Measurements from ENCODE around the gene PTH2.
A peak's percentile ranks its signal among the peaks of the same experiment; 100 is the strongest.
"Not testable (repeated sequence)": the region's sequence is repeated elsewhere in the genome, so short reads cannot be mapped to it uniquely, and the experiment has no call there.

PTH2 gene

DNA sequence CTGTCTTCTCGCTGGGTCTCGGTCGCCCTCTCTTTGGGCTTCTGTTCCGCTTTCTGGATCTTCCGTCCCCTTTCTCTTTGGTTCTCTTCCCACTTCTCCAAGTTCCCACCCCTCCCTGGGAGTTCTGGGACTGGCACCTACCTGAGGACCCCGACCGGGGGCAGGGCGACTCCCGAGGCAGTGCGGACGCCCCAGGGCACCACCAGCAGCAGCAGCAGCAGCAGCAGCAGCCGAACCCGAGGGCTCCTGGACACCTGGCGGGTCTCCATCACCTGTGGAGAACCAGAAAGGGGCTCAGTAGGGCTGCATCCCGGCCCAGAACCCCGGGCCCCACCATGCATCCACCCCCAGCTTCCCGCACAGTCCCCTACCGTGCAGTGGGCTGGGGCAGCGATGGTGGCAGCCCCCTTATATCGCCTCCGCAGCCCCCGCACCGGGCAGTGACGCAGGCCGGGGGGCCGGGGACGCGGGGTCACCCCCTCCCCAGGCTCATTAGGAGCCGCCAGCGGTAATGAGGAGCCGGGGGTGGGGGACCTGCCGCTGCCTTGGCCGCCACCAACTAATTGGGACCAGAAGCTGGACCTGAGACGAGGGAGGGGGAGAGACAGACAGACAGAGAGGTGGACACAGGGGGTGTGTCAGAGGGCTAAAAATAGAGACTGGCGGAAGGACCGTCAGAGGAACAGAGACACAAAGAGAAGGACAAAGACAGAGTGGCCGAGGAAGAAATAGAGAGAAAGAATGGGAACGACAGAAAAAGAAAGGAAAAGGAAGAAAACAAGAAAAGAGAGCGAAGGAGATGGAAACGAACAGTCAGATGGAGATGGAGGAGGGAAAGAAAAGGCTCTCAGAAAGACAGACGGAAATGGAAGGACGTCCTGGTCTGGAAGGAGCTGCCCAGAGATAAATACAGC lies at the start of gene PTH2:
PTH2 (minus strand) TSS at position 371 of the 914 bp plus-strand sequence; CDS start at position 269, 102 bp downstream.
- DNase-seq (ENCODE audit: low spot score) = no peak

DNA sequence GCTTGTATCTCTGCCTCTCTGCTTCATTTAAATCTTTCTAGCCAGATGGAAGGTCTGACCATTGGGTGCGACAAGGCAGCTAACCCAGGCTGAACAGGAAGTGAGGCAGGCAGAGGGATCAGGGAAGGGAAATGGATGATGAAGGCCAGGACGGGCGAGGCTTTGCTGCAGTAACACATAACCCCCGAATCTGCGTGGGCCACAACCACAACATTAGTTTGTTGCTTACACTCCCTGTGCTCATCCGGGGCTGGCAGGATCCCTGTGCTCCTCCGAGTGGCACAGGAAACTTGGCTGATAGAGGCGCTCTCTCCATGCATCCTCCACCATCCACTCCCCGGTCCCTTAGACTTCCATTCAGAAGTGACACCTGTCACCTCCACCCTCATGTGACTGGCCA lies 49.7 kb upstream of the PTH2 start:
- DNase-seq (ENCODE audit: low spot score) = no peak

GRCh38 chr19:49470615-49470978 lies 47.4 kb upstream of the PTH2 start:
- peak; percentile 12 for DNase-seq (ENCODE audit: low spot score)

GRCh38 chr19:49469828-49470614 lies 46.8 kb upstream of the PTH2 start:
- DNase-seq (ENCODE audit: low spot score) = peak; percentile 89

DNA sequence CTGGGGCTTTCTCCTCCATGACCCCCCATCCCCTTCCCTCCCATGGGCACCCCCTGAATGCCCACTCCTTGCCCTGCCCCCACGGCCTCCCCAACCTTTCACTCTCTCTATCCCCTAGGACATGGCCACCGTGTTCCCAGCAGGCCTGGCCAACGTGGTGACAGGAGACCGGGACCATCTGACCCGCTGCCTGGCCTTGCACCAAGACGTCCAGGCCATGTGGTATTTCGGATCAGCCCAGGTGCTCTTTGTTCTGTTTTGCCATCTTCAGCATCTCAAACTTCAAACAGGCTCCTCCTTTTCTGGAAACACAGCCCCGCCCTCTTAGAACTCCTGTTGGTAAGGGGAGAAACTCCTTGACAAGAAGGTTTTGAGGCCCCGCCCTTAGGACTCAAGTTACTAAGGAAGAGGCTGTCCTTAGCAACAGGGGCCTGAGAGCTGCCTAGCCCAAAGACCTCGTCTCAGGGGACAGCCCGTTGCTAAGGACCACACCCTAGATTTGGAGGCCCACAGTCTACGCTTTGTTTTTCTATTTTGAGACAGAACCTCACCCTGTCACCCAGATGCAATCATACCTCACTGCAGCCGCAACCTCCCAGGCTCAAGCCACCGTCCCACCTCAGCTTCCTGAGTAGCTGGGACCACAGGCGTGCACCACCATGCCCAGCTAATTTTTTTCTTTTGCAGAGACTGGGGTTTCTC lies 45.7 kb upstream of the PTH2 start:
- peak; percentile 91 for DNase-seq (ENCODE audit: low spot score)

DNA sequence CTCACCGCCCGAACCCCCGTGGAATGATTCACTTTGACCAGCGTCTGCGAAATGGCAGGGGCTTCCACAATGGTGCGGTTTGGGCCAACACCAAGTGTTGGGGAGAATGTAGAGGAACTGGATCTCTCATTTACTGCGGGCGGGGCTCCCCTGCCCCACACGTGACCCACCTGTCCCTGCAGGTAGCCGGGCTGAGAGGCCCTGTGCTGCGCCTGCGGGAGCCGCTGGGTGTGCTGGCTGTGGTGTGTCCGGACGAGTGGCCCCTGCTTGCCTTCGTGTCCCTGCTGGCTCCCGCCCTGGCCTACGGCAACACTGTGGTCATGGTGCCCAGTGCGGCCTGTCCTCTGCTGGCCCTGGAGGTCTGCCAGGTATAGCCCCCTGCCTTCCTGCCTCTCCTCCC lies 45.0 kb upstream of the PTH2 start:
- DNase-seq (ENCODE audit: low spot score) = no peak

GRCh38 chr19:49465371-49465770 lies 42.1 kb upstream of the PTH2 start:
- DNase-seq (ENCODE audit: low spot score) = no peak

DNA sequence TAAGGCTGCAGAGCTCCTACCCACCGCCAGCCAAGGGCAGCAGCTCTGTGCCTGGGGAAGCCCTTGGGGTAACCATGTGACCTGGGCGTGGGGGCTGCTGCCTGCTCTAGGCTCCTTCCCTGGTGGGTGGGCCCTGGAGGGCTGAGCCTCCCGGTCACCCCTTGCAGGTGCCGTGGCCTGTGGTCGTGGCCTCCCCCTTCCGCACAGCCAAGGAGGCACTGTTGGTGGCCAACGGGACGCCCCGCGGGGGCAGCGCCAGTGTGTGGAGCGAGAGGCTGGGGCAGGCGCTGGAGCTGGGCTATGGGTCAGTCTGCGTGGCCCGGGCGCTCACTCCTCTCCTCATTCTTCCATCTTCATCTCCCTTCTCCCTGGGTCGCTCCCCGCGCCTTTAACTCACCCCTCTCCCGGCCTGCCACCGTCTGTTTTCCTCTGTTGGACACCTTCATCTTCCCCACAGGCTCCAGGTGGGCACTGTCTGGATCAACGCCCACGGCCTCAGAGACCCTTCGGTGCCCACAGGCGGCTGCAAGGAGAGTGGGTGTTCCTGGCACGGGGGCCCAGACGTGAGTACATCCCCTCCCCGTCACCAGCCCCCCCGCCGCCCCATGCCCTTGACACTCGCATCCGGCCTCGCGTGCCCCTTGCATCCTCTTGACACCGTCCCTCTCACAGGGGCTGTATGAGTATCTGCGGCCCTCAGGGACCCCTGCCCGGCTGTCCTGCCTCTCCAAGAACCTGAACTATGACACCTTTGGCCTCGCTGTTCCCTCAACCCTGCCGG lies 40.9 kb upstream of the PTH2 start:
- DNase-seq (ENCODE audit: low spot score) = no peak

- no peak for DNase-seq (ENCODE audit: low spot score)
Measured at GRCh38 chr19:49462492-49462891, 39.3 kb upstream of the PTH2 start.

GRCh38 chr19:49461656-49462055 lies 38.4 kb upstream of the PTH2 start:
- DNase-seq (ENCODE audit: low spot score) = no peak

DNA sequence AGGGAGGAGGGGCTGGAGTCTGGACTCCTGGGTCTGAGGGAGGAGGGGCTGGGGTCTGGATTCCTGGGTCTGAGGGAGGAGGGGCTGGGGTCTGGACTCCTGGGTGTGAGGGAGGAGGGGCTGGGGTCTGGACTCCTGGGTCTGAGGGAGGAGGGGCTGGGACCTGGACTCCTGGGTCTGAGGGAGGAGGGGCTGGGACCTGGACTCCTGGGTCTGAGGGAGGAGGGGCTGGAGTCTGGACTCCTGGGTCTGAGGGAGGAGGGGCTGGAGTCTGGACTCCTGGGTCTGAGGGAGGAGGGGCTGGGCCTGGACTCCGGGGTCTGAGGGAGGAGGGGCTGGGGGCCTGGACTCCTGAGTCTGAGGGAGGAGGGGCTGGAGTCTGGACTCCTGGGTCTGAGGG lies 37.9 kb upstream of the PTH2 start:
- not testable (repeated sequence) for DNase-seq (ENCODE audit: low spot score)

DNA sequence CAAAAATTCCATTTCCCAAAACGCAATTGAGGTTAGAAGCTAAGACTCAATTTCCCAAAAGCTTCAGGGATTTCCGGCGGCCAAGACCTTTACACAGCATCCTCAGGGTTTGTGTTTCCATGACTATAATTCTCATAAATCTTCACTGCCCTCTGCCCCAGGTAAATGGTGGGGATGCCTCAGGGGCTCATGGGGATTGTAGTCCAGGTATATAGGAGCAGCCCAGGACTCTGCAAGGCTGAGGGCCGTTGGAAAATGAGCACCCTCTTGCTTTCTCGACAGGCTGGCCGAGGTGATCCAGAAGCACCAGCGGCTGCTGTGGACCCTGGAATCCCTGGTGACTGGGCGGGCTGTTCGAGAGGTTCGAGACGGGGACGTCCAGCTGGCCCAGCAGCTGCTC lies 36.1 kb upstream of the PTH2 start:
- DNase-seq (ENCODE audit: low spot score) = no peak

DNA sequence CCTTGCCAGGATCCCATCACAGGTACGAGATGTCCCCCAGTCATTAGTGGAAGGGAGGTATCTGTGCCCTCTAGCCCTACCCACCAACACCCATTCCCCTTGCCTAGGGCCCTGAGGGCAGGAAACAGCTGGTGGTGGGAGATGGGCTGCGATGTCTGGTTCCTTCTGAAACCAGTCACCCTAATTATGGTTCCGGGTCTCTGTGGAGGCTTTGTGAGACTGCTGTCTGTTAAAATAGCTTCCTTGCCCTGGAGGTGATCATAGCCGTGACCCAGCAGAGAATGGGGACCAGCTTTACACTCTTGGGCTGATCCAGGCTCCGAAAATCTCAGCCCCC lies 35.3 kb upstream of the PTH2 start:
- DNase-seq (ENCODE audit: low spot score) = no peak

GRCh38 chr19:49456326-49456725 lies 33.1 kb upstream of the PTH2 start:
- no peak for DNase-seq (ENCODE audit: low spot score)

GRCh38 chr19:49455773-49456172 lies 32.5 kb upstream of the PTH2 start:
- no peak for DNase-seq (ENCODE audit: low spot score)

DNA sequence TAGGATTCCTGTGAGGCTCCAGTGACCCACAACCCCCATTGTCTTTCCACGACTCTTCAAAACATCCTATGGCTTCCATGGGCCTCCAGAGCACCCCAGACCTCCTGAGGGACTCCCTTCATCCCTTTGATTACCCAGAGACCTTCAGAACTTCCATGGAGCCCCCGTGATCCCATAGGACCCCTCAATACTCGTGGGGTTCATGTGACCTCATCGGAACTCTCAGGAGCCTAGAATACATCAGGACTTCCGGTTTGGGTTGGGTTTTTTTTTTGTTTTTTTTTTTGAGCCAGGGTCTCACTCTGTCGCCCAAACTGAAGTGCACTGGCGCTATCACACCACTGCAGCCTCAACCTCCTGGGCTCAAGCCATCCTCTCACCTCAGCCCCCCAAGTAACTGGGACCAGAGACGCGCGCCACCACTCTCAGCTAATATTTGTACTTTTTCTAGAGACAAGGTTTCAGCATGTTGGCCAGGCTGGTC lies 30.6 kb upstream of the PTH2 start:
- no peak for DNase-seq (ENCODE audit: low spot score)

GRCh38 chr19:49453013-49453756 lies 29.9 kb upstream of the PTH2 start, which contains the start of gene ALDH16A1:
Gene ALDH16A1, plus strand, starts transcription at chr19:49453225. Its CDS starts 107 bp downstream, at chr19:49453332.
- DNase-seq (ENCODE audit: low spot score) = peak; percentile 98

DNA sequence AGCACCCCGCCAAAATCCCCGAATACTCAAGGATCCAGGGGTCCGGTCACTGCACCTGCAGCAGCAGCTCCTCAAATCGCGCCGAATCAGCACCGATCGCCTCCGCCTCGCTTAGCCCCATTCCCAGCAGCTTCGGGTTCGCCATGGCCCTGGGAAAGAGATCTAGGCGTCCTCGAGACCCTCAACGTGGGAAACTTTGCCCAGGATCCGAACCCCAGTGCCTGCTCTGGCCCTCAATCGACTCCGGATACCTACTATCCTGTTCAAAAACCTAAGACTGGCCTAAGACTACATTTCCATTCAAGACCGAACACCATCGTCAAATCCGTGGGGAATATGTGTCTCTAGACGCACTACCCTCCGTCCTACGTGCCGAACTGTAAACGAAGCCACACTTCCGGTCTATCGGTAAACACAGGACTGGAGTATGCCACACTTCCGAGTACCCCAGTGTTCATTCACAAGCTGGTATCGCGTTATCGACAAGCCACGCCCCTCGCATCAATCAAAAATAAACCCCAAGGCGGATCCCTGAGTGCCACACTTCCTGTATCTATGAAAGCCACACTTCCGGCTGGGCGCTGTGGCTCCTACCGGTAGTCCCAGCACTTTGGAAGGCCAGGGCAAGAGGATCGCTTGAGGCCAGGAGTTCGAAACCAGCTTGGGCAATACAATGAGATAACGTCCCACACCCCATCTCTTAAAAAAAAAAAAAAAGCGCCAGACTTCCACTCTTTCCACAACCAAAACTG lies 28.4 kb upstream of the PTH2 start, which contains the start of gene PIH1D1:
PIH1D1 (minus strand) TSS at position 385 of the 752 bp plus-strand sequence; CDS start at position 145, 240 bp downstream.
- DNase-seq (ENCODE audit: low spot score) = peak; percentile 99

- no peak for DNase-seq (ENCODE audit: low spot score)
Measured at GRCh38 chr19:49450405-49450804, 27.2 kb upstream of the PTH2 start.

GRCh38 chr19:49448432-49448786 lies 25.2 kb upstream of the PTH2 start:
- DNase-seq (ENCODE audit: low spot score) = no peak

Data from activated CD4-positive, alpha-beta T cell treated with anti-CD3 and anti-CD28 coated beads, Interleukin-2, Interleukin-4, amounts not matched to agents 100 ng/mL and 50 ng/mL, durations not matched to agents 16 hours and 8 hours (primary cell).